ENCODE results near the gene SORT1. TPM values are rescaled to one million over a fixed set of nuclear protein-coding genes. Genes with fewer than 3 reads are reported as not detected.

Gene SORT1
- total RNA-seq, 1 donor from 2014 or later: 0.20 TPM

GRCh38 chr1:109391626-109392025 is 6.1 kb downstream of the SORT1 start:
- Mint-ChIP-seq H3K4me1 (peaks cover 33% of the 10 kb centered on the region), H3K4me3 (peak overlapping the region; percentile 52), H3K27me3 (peaks cover 61% of the 10 kb centered on the region), H3K36me3 (ENCODE audit: low read depth) (no peaks in the 10 kb centered on the region), H3K27ac (no peak overlapping the region), H3K9me3 (no peaks in the 10 kb centered on the region)
- POLR2A ChIA-PET: interaction anchor here (0.7 kb wide), 1 partner anchor 122 kb away, joined by 3 read pairs; no protein-coding TSS in a partner anchor
- TF ChIP-seq CTCF (IDR thresholded peaks at IDR 0.05): no peak
- intact Hi-C loops (cut with micrococcal nuclease): loop anchor here (10.0 kb wide), 1 partner anchor 277 kb away; the partner anchor contains the start of gene ELAPOR1
- peak; percentile 57 for ATAC-seq (ENCODE audit: low read depth)
- CTCF ChIA-PET: interaction anchor here (0.8 to 1.4 kb wide), 2 partner anchors 115 to 127 kb away, joined by 3 to 6 read pairs; no protein-coding TSS in a partner anchor
- no peak for DNase-seq

GRCh38 chr1:109391157-109391556 is 6.6 kb downstream of the SORT1 start:
- intact Hi-C loops (cut with micrococcal nuclease): loop anchor here (10.0 kb wide), 1 partner anchor 276 kb away; the partner anchor contains the start of gene ELAPOR1
- ATAC-seq (ENCODE audit: low read depth) (no peak), DNase-seq (no peak)
- POLR2A ChIA-PET: no interaction called here
- Mint-ChIP-seq H3K4me3 (peak overlapping the region; percentile 52), H3K36me3 (ENCODE audit: low read depth) (no peaks in the 10 kb centered on the region), H3K27ac (no peak overlapping the region), H3K9me3 (no peaks in the 10 kb centered on the region), H3K4me1 (peaks cover 28% of the 10 kb centered on the region), H3K27me3 (peaks cover 60% of the 10 kb centered on the region)
- CTCF ChIA-PET: interaction anchor here (0.8 to 1.4 kb wide), 2 partner anchors 114 to 127 kb away, joined by 3 to 6 read pairs; no protein-coding TSS in a partner anchor
- TF ChIP-seq CTCF (IDR thresholded peaks at IDR 0.05): no peak

GRCh38 chr1:109389638-109390341 is 7.9 kb downstream of the SORT1 start:
- ATAC-seq (ENCODE audit: low read depth) (no peak), DNase-seq (no peak)
- H3K9me3 Mint-ChIP-seq: no peaks in the 10 kb centered on the region
- peaks cover 26% of the 10 kb centered on the region for H3K4me1 Mint-ChIP-seq
- no peaks in the 10 kb centered on the region for H3K36me3 Mint-ChIP-seq (ENCODE audit: low read depth)
- ChIA-PET CTCF (interaction anchor here (4.9 kb wide), 1 partner anchor 10 kb away, joined by 25 read pairs; the partner anchor contains the start of gene SORT1), POLR2A (no interaction called here)
- H3K4me3 Mint-ChIP-seq: no peak overlapping the region
- TF ChIP-seq CTCF (IDR thresholded peaks at IDR 0.05): no peak
- no peak overlapping the region for H3K27ac Mint-ChIP-seq
- peaks cover 58% of the 10 kb centered on the region for H3K27me3 Mint-ChIP-seq
- intact Hi-C loops (cut with micrococcal nuclease): loop anchor here (10.0 kb wide), 1 partner anchor 275 kb away; the partner anchor contains the start of gene ELAPOR1

- POLR2A ChIA-PET: no interaction called here
- no peak overlapping the region for H3K4me3 Mint-ChIP-seq
- intact Hi-C loops (cut with micrococcal nuclease): no loop called here
Observed at GRCh38 chr1:109388884-109389637, 8.7 kb downstream of the SORT1 start.

More at GRCh38 chr1:109388884-109389637, 8.7 kb downstream of the SORT1 start:
- peaks cover 58% of the 10 kb centered on the region for H3K27me3 Mint-ChIP-seq
- CTCF ChIA-PET: interaction anchor here (1.2 to 4.9 kb wide), 2 partner anchors 11 to 111 kb away, joined by 3 to 25 read pairs; partner anchors contain the start of gene SORT1
- ATAC-seq (ENCODE audit: low read depth): no peak
- no peak for DNase-seq
- TF ChIP-seq CTCF (IDR thresholded peaks at IDR 0.05): no peak
- H3K27ac Mint-ChIP-seq: no peak overlapping the region
- peaks cover 2% of the 10 kb centered on the region for H3K9me3 Mint-ChIP-seq
- H3K36me3 Mint-ChIP-seq (ENCODE audit: low read depth): no peaks in the 10 kb centered on the region
- peaks cover 26% of the 10 kb centered on the region for H3K4me1 Mint-ChIP-seq
